Measurements from ENCODE around the gene PREP. TPM values are rescaled to one million over a fixed set of nuclear protein-coding genes. Genes with fewer than 3 reads are reported as not detected.

PREP gene
- total and polyA plus RNA-seq, 2 experiments from 2014 or later = 27.2 to 30.3 TPM

- WGBS (ENCODE audit: low lambda C conversion rate, missing lambda C conversion rate) = 35% methylated on average over 8 of the region's 8 CpGs
- Histone ChIP-seq H2AFZ (peak overlapping the region; percentile 98), H4K20me1 (ENCODE audit: insufficient read depth, poor library complexity, severe bottlenecking) (peaks cover 22% of the 10 kb centered on the region), H3K9me3 (ENCODE audit: low read depth) (no peaks in the 10 kb centered on the region), H3K4me1 (ENCODE audit: insufficient read depth) (peaks cover 13% of the 10 kb centered on the region), H3K27me3 (no peaks in the 10 kb centered on the region), H3K36me3 (replicated peaks; ENCODE audit: insufficient read depth, low read depth) (no peaks in the 10 kb centered on the region), H3K27ac (peak overlapping the region; percentile 91), H3K4me3 (peak overlapping the region; percentile 96), H3K4me2 (peak overlapping the region; percentile 82), H3K9me2 (replicated peaks; ENCODE audit: insufficient read depth) (no peaks in the 10 kb centered on the region), H3K79me2 (peaks cover 49% of the 10 kb centered on the region)
- TF ChIP-seq CTCF (IDR thresholded peaks at IDR 0.05; ENCODE audit: poor library complexity) = no peak
- no peak for DNase-seq (ENCODE audit: low spot score)
Measured at GRCh38 chr6:105401247-105402089, 1.4 kb downstream of the PREP start.

GRCh38 chr6:105400501-105400900, 2.4 kb downstream of the PREP start:
- Histone ChIP-seq H3K36me3 (replicated peaks; ENCODE audit: insufficient read depth, low read depth) (no peaks in the 10 kb centered on the region), H3K9me3 (ENCODE audit: low read depth) (no peaks in the 10 kb centered on the region), H3K4me3 (no peak overlapping the region), H3K9me2 (replicated peaks; ENCODE audit: insufficient read depth) (no peaks in the 10 kb centered on the region), H3K4me2 (peak overlapping the region; percentile 82), H3K79me2 (peaks cover 49% of the 10 kb centered on the region), H3K4me1 (ENCODE audit: insufficient read depth) (peaks cover 13% of the 10 kb centered on the region), H3K27me3 (no peaks in the 10 kb centered on the region), H4K20me1 (ENCODE audit: insufficient read depth, poor library complexity, severe bottlenecking) (peaks cover 22% of the 10 kb centered on the region), H3K27ac (no peak overlapping the region), H2AFZ (no peak overlapping the region)
- WGBS (ENCODE audit: low lambda C conversion rate, missing lambda C conversion rate) = 86% methylated on average over 3 of the region's 3 CpGs
- no peak for TF ChIP-seq CTCF (IDR thresholded peaks at IDR 0.05; ENCODE audit: poor library complexity)
- no peak for TF ChIP-seq EZH2 (IDR thresholded peaks at IDR 0.05; ENCODE audit: borderline replicate concordance)
- no peak for TF ChIP-seq EZH2phosphoT487 (IDR thresholded peaks at IDR 0.05; ENCODE audit: low read depth, severe bottlenecking, unreplicated experiment)
- no peak for DNase-seq (ENCODE audit: low spot score)

- Histone ChIP-seq H3K36me3 (replicated peaks; ENCODE audit: insufficient read depth, low read depth) (no peaks in the 10 kb centered on the region), H3K9me2 (replicated peaks; ENCODE audit: insufficient read depth) (no peaks in the 10 kb centered on the region), H3K27me3 (no peaks in the 10 kb centered on the region), H4K20me1 (ENCODE audit: insufficient read depth, poor library complexity, severe bottlenecking) (peaks cover 22% of the 10 kb centered on the region), H3K4me2 (no peak overlapping the region), H2AFZ (no peak overlapping the region), H3K27ac (no peak overlapping the region), H3K79me2 (peaks cover 49% of the 10 kb centered on the region), H3K4me3 (no peak overlapping the region), H3K9me3 (ENCODE audit: low read depth) (no peaks in the 10 kb centered on the region), H3K4me1 (ENCODE audit: insufficient read depth) (peaks cover 13% of the 10 kb centered on the region)
- no peak for TF ChIP-seq EZH2phosphoT487 (IDR thresholded peaks at IDR 0.05; ENCODE audit: low read depth, severe bottlenecking, unreplicated experiment)
- no peak for TF ChIP-seq CTCF (IDR thresholded peaks at IDR 0.05; ENCODE audit: poor library complexity)
- no peak for DNase-seq (ENCODE audit: low spot score)
- WGBS (ENCODE audit: low lambda C conversion rate, missing lambda C conversion rate) = 95% methylated on average over 5 of the region's 5 CpGs
Measured at GRCh38 chr6:105398859-105399258, 4.0 kb downstream of the PREP start.
